ENCODE data around the gene C2. TPM values are rescaled to one million over a fixed set of nuclear protein-coding genes. Genes with fewer than 3 reads are reported as not detected.
A peak's percentile ranks its signal among the peaks of the same experiment; 100 is the strongest.

The C2 gene
- total RNA-seq = 1.3 and 2.3 TPM in 2 replicates

GRCh38 chr6:31927242-31927862, at the start of gene C2:
Gene C2 (plus strand): TSS chr6:31927717. CDS start chr6:31927753, 36 bp downstream.
- TF ChIP-seq CTCF (IDR thresholded peaks at IDR 0.05; ENCODE audit: insufficient read depth, low read depth, low read length) = no peak
- H3K4me3 ChIP-seq (ENCODE audit: low read depth, low read length) = peak within 1 kb of the TSS; percentile 33
- DNase-seq (ENCODE audit: low read depth) = no peak

GRCh38 chr6:31878222-31878621, 49.3 kb upstream of the C2 start:
- DNase-seq (ENCODE audit: low read depth) = no peak
- no peak overlapping the region for H3K4me3 ChIP-seq (ENCODE audit: low read depth, low read length)
- no peak for TF ChIP-seq CTCF (IDR thresholded peaks at IDR 0.05; ENCODE audit: insufficient read depth, low read depth, low read length)

- DNase-seq (ENCODE audit: low read depth) = no peak
- H3K4me3 ChIP-seq (ENCODE audit: low read depth, low read length) = no peak within 1 kb of the TSS
- TF ChIP-seq CTCF (IDR thresholded peaks at IDR 0.05; ENCODE audit: insufficient read depth, low read depth, low read length) = no peak
Measured at GRCh38 chr6:31878726-31879125, 48.8 kb upstream of the C2 start, which contains the start of gene SLC44A4. Gene SLC44A4 (minus strand): TSS chr6:31878997. CDS start chr6:31878980, 17 bp downstream.

GRCh38 chr6:31879143-31879542, 48.4 kb upstream of the C2 start:
- H3K4me3 ChIP-seq (ENCODE audit: low read depth, low read length) = no peak overlapping the region
- DNase-seq (ENCODE audit: low read depth) = no peak
- TF ChIP-seq CTCF (IDR thresholded peaks at IDR 0.05; ENCODE audit: insufficient read depth, low read depth, low read length) = no peak

GRCh38 chr6:31879901-31880300, 47.6 kb upstream of the C2 start:
- no peak for DNase-seq (ENCODE audit: low read depth)

GRCh38 chr6:31880616-31881015, 46.9 kb upstream of the C2 start:
- DNase-seq (ENCODE audit: low read depth) = no peak
- TF ChIP-seq CTCF (IDR thresholded peaks at IDR 0.05; ENCODE audit: insufficient read depth, low read depth, low read length) = no peak

More at GRCh38 chr6:31879901-31880300, 47.6 kb upstream of the C2 start:
- no peak overlapping the region for H3K4me3 ChIP-seq (ENCODE audit: low read depth, low read length)
- TF ChIP-seq CTCF (IDR thresholded peaks at IDR 0.05; ENCODE audit: insufficient read depth, low read depth, low read length) = no peak

More at GRCh38 chr6:31880616-31881015, 46.9 kb upstream of the C2 start:
- no peak overlapping the region for H3K4me3 ChIP-seq (ENCODE audit: low read depth, low read length)

All from fibroblast of villous mesenchyme (primary cell).